Measurements from ENCODE around the gene KIFC1. TPM values are rescaled to one million over a fixed set of nuclear protein-coding genes. Genes with fewer than 3 reads are reported as not detected.
"Not testable (repeated sequence)": the region's sequence is repeated elsewhere in the genome, so short reads cannot be mapped to it uniquely, and the experiment has no call there.

KIFC1 gene
- total RNA-seq, 6 donors from 2014 or later: 1.2 to 11.8 (median 4.4) TPM

DNA sequence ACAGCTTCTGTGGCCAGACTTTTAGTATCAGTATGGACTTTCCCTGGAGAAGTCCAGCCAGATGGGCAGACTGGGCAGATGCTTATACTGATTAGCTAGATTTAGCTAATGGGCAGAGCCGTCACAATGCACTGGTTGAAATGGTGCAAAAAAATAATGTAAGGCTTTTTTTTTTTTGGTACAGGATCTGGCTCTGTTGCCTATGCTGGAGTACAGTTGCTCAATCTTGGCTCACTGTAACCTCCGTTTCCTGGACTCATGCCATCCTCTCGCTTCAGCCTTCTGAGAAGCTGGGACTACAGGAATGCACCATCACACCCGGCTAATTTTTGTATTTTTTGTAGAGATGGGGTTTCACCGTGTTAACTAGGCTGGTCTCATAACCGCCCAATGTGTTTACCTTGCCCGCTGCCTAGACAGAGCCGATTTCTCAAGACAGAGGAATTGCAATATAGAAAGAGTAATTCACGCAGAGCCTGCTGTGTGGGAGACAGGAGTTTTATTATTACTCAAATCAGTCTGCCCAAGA lies 16.4 kb upstream of the KIFC1 start:
- no peaks in the 10 kb centered on the region for H3K9me3 ChIP-seq
- WGBS, 2 donors: 20 to 25% methylated on average over 9 of the region's 9 CpGs
- H3K27ac ChIP-seq: peak overlapping the region; percentile 51 to 85 (median 76)
- TF ChIP-seq POLR2AphosphoS5 (IDR thresholded peaks at IDR 0.05) (no peak), POLR2A (IDR thresholded peaks at IDR 0.05) (no peak), EP300 (IDR thresholded peaks at IDR 0.05) (no peak)
- TF ChIP-seq, protein P1, sequence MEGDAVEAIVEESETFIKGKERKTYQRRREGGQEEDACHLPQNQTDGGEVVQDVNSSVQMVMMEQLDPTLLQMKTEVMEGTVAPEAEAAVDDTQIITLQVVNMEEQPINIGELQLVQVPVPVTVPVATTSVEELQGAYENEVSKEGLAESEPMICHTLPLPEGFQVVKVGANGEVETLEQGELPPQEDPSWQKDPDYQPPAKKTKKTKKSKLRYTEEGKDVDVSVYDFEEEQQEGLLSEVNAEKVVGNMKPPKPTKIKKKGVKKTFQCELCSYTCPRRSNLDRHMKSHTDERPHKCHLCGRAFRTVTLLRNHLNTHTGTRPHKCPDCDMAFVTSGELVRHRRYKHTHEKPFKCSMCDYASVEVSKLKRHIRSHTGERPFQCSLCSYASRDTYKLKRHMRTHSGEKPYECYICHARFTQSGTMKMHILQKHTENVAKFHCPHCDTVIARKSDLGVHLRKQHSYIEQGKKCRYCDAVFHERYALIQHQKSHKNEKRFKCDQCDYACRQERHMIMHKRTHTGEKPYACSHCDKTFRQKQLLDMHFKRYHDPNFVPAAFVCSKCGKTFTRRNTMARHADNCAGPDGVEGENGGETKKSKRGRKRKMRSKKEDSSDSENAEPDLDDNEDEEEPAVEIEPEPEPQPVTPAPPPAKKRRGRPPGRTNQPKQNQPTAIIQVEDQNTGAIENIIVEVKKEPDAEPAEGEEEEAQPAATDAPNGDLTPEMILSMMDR (IDR thresholded peaks at IDR 0.05): no peak
- H3K4me3 ChIP-seq: peak overlapping the region in 1 of 4 donors; percentile 4
- no peaks in the 10 kb centered on the region for H3K27me3 ChIP-seq
- no peaks in the 10 kb centered on the region for H3K36me3 ChIP-seq
- ATAC-seq (ENCODE audit: low FRiP score in 2 of 2): peak; percentile 91
- peak in 1 of 2 donors; percentile 86 for DNase-seq
- H3K4me1 ChIP-seq: peaks cover 23 to 35% (median 27%) of the 10 kb centered on the region in 4 donors

DNA sequence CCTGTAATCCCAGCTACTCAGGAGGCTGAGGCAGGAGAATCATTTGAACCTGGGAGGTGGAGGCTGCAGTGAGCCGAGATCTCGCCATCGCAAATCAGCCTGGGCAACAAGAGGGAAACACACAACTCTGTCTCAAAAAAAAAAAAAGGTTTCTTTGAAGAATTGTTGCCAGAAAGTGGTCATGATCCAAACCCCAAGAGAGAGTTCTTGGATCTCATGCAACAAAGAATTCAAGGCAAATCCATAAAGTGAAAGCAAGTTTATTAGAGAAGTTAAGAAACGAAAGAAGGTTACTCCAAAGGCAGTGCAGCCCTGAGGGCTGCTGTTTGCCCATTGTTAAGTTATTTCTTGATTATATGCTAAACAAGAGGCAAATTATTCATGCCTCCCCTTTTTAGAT lies 14.5 kb upstream of the KIFC1 start:
- 90% methylated on average over 4 of the region's 4 CpGs for WGBS, 2 donors
- DNase-seq (no peak), ATAC-seq (ENCODE audit: low FRiP score in 2 of 2) (no peak)
- H3K9me3 ChIP-seq: no peaks in the 10 kb centered on the region
- TF ChIP-seq POLR2AphosphoS5 (IDR thresholded peaks at IDR 0.05) (no peak), EP300 (IDR thresholded peaks at IDR 0.05) (no peak), POLR2A (IDR thresholded peaks at IDR 0.05) (no peak)
- TF ChIP-seq, protein P1 (IDR thresholded peaks at IDR 0.05): no peak
- H3K36me3 ChIP-seq: no peaks in the 10 kb centered on the region
- peaks cover 23 to 35% (median 27%) of the 10 kb centered on the region in 4 donors for H3K4me1 ChIP-seq
- H3K27me3 ChIP-seq: no peaks in the 10 kb centered on the region
- no peak overlapping the region for H3K4me3 ChIP-seq
- H3K27ac ChIP-seq: no peak overlapping the region

DNA sequence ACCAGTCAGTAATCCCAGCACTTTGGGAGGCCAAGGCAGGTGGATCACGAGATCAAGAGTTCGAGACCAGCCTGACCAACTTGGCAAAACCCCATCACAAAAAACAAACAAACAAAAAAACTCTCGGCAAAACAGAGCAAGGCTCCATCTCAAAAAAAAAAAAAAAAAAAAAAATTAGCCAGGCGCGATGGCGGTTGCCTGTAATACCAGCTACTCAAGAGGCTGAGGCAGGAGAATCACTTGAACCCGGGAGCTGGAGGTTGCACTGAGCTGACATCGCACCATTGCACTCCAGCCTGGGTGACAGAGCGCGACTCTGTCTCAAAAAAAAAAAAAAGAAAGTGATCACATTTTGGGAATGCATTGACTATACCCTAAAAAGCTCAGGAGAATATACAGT lies 12.4 kb upstream of the KIFC1 start:
- not testable (repeated sequence) for H3K27ac ChIP-seq; H3K4me3 ChIP-seq; H3K36me3 ChIP-seq; H3K27me3 ChIP-seq; DNase-seq; ATAC-seq (ENCODE audit: low FRiP score in 2 of 2); H3K9me3 ChIP-seq
- 89 to 93% methylated on average over 10 of the region's 10 CpGs for WGBS, 2 donors
- peaks cover 18 to 22% (median 20%) of the 10 kb centered on the region in 4 donors for H3K4me1 ChIP-seq

DNA sequence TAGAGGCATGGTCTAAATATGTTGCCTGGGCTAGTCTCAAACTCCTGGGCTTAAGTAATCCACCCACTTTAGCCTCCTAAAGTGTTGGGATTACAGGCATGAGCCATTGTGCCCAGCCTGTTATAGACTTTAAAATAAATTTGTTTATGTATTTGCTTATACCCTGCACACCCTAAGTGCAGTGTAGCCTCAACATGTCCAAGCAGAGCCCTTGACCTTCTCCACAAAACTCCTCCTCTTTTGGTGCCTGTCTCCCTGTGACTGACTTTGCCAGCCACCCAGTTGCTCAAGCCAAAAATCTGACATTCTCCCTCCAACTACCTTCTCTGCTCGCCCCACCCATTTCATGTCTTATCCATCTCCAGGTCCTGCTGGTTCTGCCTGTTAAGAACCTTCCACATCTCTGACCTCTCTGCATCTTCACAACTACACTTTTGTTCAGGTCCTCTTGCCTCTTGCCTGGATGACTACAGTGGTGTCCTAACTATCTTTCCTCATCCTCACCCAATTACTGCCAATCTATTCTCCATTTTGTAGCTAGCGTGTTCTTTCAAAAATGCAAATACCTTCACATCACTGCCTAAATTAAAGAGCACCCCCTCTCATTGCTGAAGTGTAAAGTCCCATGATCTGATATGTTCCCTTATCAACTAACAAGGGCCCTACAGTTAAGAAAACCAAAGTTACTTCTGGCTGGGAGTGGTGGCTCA lies 11.2 kb upstream of the KIFC1 start:
- Histone ChIP-seq H3K4me3 (no peak overlapping the region), H3K9me3 (no peaks in the 10 kb centered on the region), H3K27me3 (no peaks in the 10 kb centered on the region), H3K4me1 (peaks cover 6 to 12% (median 8%) of the 10 kb centered on the region in 4 donors), H3K36me3 (no peaks in the 10 kb centered on the region), H3K27ac (no peak overlapping the region)
- no peak for ATAC-seq (ENCODE audit: low FRiP score in 2 of 2)
- no peak for DNase-seq
- 90 to 91% methylated on average over 2 of the region's 2 CpGs for WGBS, 2 donors
- TF ChIP-seq POLR2AphosphoS5 (IDR thresholded peaks at IDR 0.05): no peak
- TF ChIP-seq, protein P1 (IDR thresholded peaks at IDR 0.05): no peak
- no peak for TF ChIP-seq POLR2A (IDR thresholded peaks at IDR 0.05)
- TF ChIP-seq EP300 (IDR thresholded peaks at IDR 0.05): no peak

DNA sequence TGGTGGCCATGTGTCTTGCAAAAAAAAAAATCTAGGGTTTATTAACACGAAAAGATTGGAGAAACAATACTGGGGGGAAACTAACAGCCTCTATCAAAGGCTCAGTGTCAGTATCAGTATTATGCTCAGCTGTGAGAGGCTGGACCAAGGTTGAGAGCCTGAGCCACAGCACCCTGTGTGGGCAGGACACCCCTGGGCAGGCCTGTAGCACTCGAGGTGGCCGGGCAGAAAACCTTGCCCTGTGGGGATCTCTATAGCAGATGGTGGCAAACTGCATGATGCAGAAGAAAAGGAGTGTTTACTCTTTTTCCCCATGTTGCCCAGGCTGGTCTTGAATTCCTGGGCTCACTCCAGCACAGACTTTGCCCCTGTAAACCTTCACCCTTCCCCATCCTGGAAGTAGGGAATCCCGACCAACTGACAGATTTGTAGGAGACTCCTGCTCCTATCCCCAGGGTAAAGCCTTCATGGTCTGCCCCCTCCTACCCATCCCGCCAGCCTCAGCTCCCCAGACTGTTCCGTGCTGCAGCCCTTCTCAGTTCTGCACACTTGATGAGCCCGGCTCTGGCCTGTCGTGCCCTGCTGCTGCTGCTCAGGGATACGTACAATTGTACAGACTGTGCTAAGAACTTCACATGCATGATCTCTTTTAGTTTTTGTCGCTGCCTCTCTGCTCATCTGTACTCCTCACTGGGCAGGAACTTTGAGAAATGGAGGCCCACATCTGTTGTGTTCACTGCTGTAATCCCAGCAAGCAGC lies 8.0 kb upstream of the KIFC1 start:
- ATAC-seq (ENCODE audit: low FRiP score in 2 of 2) (peak in 1 of 2 donors; percentile 48), DNase-seq (no peak)
- no peaks in the 10 kb centered on the region for H3K9me3 ChIP-seq
- H3K27me3 ChIP-seq: no peaks in the 10 kb centered on the region
- WGBS, 2 donors: 75 to 86% methylated on average over 7 to 10 of the region's 10 CpGs
- no peak for TF ChIP-seq EP300 (IDR thresholded peaks at IDR 0.05)
- TF ChIP-seq, protein P1 (IDR thresholded peaks at IDR 0.05): no peak
- no peak for TF ChIP-seq POLR2A (IDR thresholded peaks at IDR 0.05)
- TF ChIP-seq POLR2AphosphoS5 (IDR thresholded peaks at IDR 0.05): no peak
- H3K4me1 ChIP-seq: no peaks in the 10 kb centered on the region
- no peak overlapping the region for H3K27ac ChIP-seq
- no peak overlapping the region for H3K4me3 ChIP-seq
- H3K36me3 ChIP-seq: no peaks in the 10 kb centered on the region
